HEK293T (cell line): Measurements from ENCODE around the gene KRTCAP2.

Experiments used
- CTCF ChIA-PET: fragments of 350-600 bp; formaldehyde crosslinking; extraction: SDS; loops from one replicate; lab custom pipeline; 2021; ENCODE audit warnings: antibody characterized with exemption, inconsistent platforms; lab: Yijun Ruan, JAX
- POLR2A ChIA-PET: fragments of 350-600 bp; formaldehyde crosslinking; extraction: SDS; loops from one replicate; lab custom pipeline; 2020; ENCODE audit warnings: antibody characterized with exemption, inconsistent platforms; lab: Yijun Ruan, JAX
- DNase-seq: peaks from one replicate; pipeline ENCODE4 v3.0.0; 2012; ENCODE audit warnings: mixed read lengths; ENCODE audit errors: extremely low spot score
- ARNT ChIP-seq: fragments of 450-650 bp; IDR thresholded peaks from 2 replicates; pipeline ENCODE4 v1.6.1; 2017; ENCODE audit warnings: mild to moderate bottlenecking
- BHLHE40 ChIP-seq: fragments of 450-650 bp; IDR thresholded peaks from 2 replicates; pipeline ENCODE4 v1.6.1; 2016; ENCODE audit warnings: mild to moderate bottlenecking, moderate library complexity, borderline replicate concordance
- CTBP1 ChIP-seq: fragments of 450-650 bp; IDR thresholded peaks from 2 replicates; pipeline ENCODE4 v1.6.1; 2016; ENCODE audit warnings: borderline replicate concordance
- ELF4 ChIP-seq: fragments of 450-650 bp; IDR thresholded peaks from 2 replicates; pipeline ENCODE4 v1.6.1; 2017; ENCODE audit warnings: antibody characterized with exemption
- FOXA1 ChIP-seq: fragments of 450-650 bp; IDR thresholded peaks from 2 replicates; pipeline ENCODE4 v1.6.1; 2016; ENCODE audit warnings: mild to moderate bottlenecking
- FOXK2 ChIP-seq: fragments of 450-650 bp; IDR thresholded peaks from 2 replicates; pipeline ENCODE4 v1.6.1; 2016; ENCODE audit warnings: mild to moderate bottlenecking
- FOXM1 ChIP-seq: fragments of 450-650 bp; IDR thresholded peaks from 2 replicates; pipeline ENCODE4 v1.6.1; 2017; ENCODE audit warnings: mild to moderate bottlenecking, borderline replicate concordance
- HDGF ChIP-seq: fragments of 450-650 bp; IDR thresholded peaks from 2 replicates; pipeline ENCODE4 v1.6.1; 2017; ENCODE audit warnings: antibody characterized with exemption, borderline replicate concordance
- L3MBTL2 ChIP-seq: fragments of 450-650 bp; conservative IDR thresholded peaks from 2 replicates; pipeline ENCODE4 v1.6.1; 2016; ENCODE audit warnings: mild to moderate bottlenecking
- LEF1 ChIP-seq: fragments of 450-650 bp; IDR thresholded peaks from 2 replicates; pipeline ENCODE4 v1.6.1; 2017; ENCODE audit warnings: mild to moderate bottlenecking, borderline replicate concordance
- NFRKB ChIP-seq: fragments of 450-650 bp; IDR thresholded peaks from 2 replicates; pipeline ENCODE4 v1.6.1; 2016; ENCODE audit warnings: mild to moderate bottlenecking, moderate library complexity
- SP1 ChIP-seq: fragments of 450-650 bp; IDR thresholded peaks from 2 replicates; pipeline ENCODE4 v1.6.1; 2017
- SUZ12 ChIP-seq: fragments of 450-650 bp; IDR thresholded peaks from 2 replicates; pipeline ENCODE4 v1.6.1; 2016; ENCODE audit warnings: mild to moderate bottlenecking
- TARDBP ChIP-seq: fragments of 450-650 bp; IDR thresholded peaks from 2 replicates; pipeline ENCODE4 v1.6.1; 2016
- ZNF384 ChIP-seq: fragments of 450-650 bp; IDR thresholded peaks from 2 replicates; pipeline ENCODE4 v1.6.1; 2016
- TF ChIP-seq, protein P1 (sequence below): fragments of 450-650 bp; IDR thresholded peaks from 2 replicates; pipeline ENCODE4 v1.6.1; 2016

KRTCAP2 gene

DNA sequence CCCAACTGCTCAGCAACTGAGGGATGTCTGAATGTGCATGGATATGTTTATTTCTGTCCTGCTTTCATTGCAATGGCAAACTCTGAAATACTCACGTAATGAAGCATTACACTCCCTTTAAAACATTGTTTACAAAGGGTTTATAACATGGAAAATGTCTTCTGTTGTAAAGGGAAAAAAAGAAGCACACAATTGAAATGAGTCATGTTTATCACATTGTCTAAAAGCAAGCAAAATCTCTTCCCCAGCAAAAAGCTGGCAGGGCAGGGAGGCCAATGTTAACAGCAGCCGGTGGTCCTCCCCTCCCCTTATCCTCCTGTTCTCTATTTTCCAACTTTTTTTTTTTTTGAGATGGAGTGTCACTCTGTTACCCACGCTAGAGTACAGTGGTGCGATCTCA, 49.3 kb downstream of the KRTCAP2 start:
- ChIA-PET CTCF (interaction anchor here (1.8 kb wide), 1 partner anchor 44 kb away, joined by 4 read pairs; no protein-coding TSS in a partner anchor), POLR2A (interaction anchor here (1.2 to 1.4 kb wide), 2 partner anchors 49 to 70 kb away, joined by 4 read pairs; partner anchors contain the start of gene KRTCAP2)
- DNase-seq, result no peak
- no peak for TF ChIP-seq NFRKB
- no peak for TF ChIP-seq ELF4
- TF ChIP-seq SP1, result no peak
- no peak for TF ChIP-seq FOXA1
- TF ChIP-seq BHLHE40, result no peak
- TF ChIP-seq TARDBP, result no peak
- no peak for TF ChIP-seq CTBP1
- TF ChIP-seq HDGF, result no peak
- no peak for TF ChIP-seq LEF1
- TF ChIP-seq ZNF384, result no peak
- no peak for TF ChIP-seq SUZ12
- TF ChIP-seq, protein P1, sequence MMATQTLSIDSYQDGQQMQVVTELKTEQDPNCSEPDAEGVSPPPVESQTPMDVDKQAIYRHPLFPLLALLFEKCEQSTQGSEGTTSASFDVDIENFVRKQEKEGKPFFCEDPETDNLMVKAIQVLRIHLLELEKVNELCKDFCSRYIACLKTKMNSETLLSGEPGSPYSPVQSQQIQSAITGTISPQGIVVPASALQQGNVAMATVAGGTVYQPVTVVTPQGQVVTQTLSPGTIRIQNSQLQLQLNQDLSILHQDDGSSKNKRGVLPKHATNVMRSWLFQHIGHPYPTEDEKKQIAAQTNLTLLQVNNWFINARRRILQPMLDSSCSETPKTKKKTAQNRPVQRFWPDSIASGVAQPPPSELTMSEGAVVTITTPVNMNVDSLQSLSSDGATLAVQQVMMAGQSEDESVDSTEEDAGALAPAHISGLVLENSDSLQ, result no peak
- no peak for TF ChIP-seq ARNT
- no peak for TF ChIP-seq FOXM1

DNA sequence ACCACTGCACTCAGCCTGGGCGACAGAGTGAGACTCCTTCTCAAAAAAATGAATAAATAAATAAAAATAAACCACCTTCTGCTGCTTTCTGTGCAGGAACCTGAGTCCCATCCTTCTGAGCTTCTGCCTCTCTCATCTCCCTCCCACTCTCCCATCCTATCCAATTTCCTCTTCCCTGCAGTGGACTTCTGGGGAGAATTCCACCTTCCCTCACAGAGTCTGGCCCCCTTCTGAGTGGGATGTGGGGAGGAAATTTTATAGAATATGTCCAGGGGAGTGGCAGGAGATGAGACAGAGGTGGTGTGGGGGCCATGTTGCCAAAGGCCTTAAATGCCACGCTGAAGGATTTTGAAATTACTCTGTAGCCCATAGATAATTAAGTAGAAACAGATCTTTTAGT, 50.8 kb downstream of the KRTCAP2 start:
- CTCF ChIA-PET, result interaction anchor here (1.0 to 1.2 kb wide), 2 partner anchors 27 to 51 kb away, joined by 3 read pairs; partner anchors contain the start of gene KRTCAP2
- TF ChIP-seq TARDBP, result no peak
- TF ChIP-seq SUZ12, result no peak
- POLR2A ChIA-PET, result interaction anchor here (2.0 kb wide), 1 partner anchor 51 kb away, joined by 5 read pairs; the partner anchor contains the start of gene KRTCAP2
- DNase-seq, result no peak

DNA sequence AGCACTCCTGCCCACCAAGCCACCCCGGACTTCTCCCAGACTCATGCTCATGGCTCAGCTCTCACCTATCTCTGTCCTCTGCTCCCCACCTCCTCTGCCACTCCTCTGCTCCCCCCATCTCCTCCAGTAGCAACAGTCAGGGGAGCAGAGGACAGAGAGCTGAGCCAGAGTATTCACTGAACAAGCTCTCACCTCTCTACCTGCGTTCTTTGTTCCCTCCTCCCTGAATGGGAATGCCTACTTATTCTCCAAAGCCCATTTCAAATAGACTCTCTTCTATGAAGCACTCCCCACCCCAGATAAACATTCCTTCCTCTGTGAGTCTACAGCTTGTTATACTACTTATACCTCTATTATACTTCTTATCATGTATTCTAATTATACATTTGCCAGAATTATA, 51.9 kb downstream of the KRTCAP2 start:
- POLR2A ChIA-PET, result interaction anchor here (0.8 kb wide), 1 partner anchor 14 kb away, joined by 3 read pairs; the partner anchor contains the start of gene SLC50A1
- DNase-seq, result no peak
- CTCF ChIA-PET, result interaction anchor here (0.6 to 1.1 kb wide), 3 partner anchors 24 to 302 kb away, joined by 3 to 5 read pairs (median 3); no protein-coding TSS in a partner anchor
- TF ChIP-seq SP1 (no peak), HDGF (no peak), ZNF384 (no peak)

DNA sequence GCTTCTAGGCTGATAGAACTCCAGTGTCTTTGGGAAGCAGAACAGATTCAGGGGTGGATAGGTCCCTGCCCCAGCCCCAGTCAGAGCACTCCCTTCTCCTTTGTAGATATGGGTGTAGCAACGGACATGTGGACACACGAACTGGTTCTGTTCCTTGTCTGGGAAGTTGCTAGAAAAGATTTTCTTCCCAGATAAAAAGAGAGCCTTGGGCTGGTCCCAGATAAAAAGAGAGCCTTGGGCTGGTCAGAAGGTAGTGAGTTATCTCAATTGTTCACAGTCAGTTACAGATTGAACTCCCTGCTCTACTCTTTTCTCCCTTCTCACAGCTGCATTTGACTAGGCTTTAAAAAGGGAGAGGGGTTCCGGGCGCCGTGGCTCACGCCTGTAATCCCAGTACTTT, 52.9 kb downstream of the KRTCAP2 start:
- TF ChIP-seq, protein P1, result no peak
- TF ChIP-seq FOXK2 (no peak), HDGF (no peak), L3MBTL2 (no peak), FOXM1 (no peak), ARNT (no peak), CTBP1 (no peak), BHLHE40 (no peak), FOXA1 (no peak), TARDBP (no peak)
- ChIA-PET CTCF (interaction anchor here (0.7 kb wide), 1 partner anchor 301 kb away, joined by 3 read pairs; no protein-coding TSS in a partner anchor), POLR2A (interaction anchor here (0.8 kb wide), 1 partner anchor 15 kb away, joined by 3 read pairs; the partner anchor contains the start of gene SLC50A1)
- DNase-seq, result no peak
